CD4-positive, CD25-positive, alpha-beta regulatory T cell (primary cell): ENCODE results near the gene BCR. TPM values are rescaled to one million over a fixed set of nuclear protein-coding genes. Genes with fewer than 3 reads are reported as not detected.
"Not testable (repeated sequence)": the region's sequence is repeated elsewhere in the genome, so short reads cannot be mapped to it uniquely, and the experiment has no call there.

Experiments used
- ATAC-seq, 2 donors: fragments of 150-1000 bp; cut with Tn5 transposase; one replicate each; pipeline ENCODE4 v1.10.0; 2021; ENCODE audit warnings: low read depth in 2 of 2, moderate number of reproducible peaks in 2 of 2, moderate library complexity in 1 of 2
- DNase-seq, 3 donors: peaks; one replicate each; pipeline versions ENCODE4 v3.0.0 to v3.0.0-alpha.2; 2012 to 2022; ENCODE audit warnings: mixed read lengths in 1 of 3
- H3K27ac ChIP-seq: one replicate; pipeline ENCODE4 v1.7.0; 2013; ENCODE audit warnings: mild to moderate bottlenecking, low read length; ENCODE audit not compliant: insufficient read depth, poor library complexity, severe bottlenecking
- H3K27me3 ChIP-seq: one replicate; pipeline ENCODE4 v1.7.0; 2013; ENCODE audit warnings: low read length; ENCODE audit not compliant: control insufficient read depth, insufficient read depth
- H3K36me3 ChIP-seq: one replicate; pipeline ENCODE4 v1.7.0; 2013; ENCODE audit warnings: mild to moderate bottlenecking, low read length, moderate library complexity; ENCODE audit not compliant: control insufficient read depth, insufficient read depth
- H3K4me1 ChIP-seq: 2 replicates; pipeline ENCODE4 v1.7.0; 2013; ENCODE audit warnings: mild to moderate bottlenecking, low read length; ENCODE audit not compliant: insufficient read depth, control insufficient read depth, poor library complexity, severe bottlenecking
- H3K4me3 ChIP-seq: one replicate; pipeline ENCODE4 v1.7.0; 2013; ENCODE audit warnings: low read depth, mild to moderate bottlenecking, low read length, moderate library complexity
- H3K9me3 ChIP-seq, 2 experiments: 1 replicate in 1 of 2; 2 replicates in 1 of 2; pipeline ENCODE4 v1.7.0; 2013; ENCODE audit warnings: low read length in 2 of 2, mild to moderate bottlenecking in 1 of 2, moderate library complexity in 1 of 2; ENCODE audit not compliant: control insufficient read depth in 2 of 2
- H3K27ac Mint-ChIP-seq, 3 donors: one replicate each; pipeline ENCODE4 v1.8.0; 2020 to 2022; ENCODE audit warnings: mild to moderate bottlenecking in 3 of 3, mixed read lengths in 3 of 3, moderate library complexity in 2 of 3
- H3K27me3 Mint-ChIP-seq: one replicate; pipeline ENCODE4 v1.8.0; 2022; ENCODE audit warnings: mild to moderate bottlenecking, mixed read lengths
- H3K36me3 Mint-ChIP-seq: one replicate; pipeline ENCODE4 v1.8.0; 2020; ENCODE audit warnings: mixed read lengths
- H3K4me1 Mint-ChIP-seq, 4 donors: one replicate each; pipeline ENCODE4 v1.8.0; 2020 to 2022; ENCODE audit warnings: mixed read lengths in 4 of 4, mild to moderate bottlenecking in 1 of 4
- H3K4me3 Mint-ChIP-seq, 4 donors: one replicate each; pipeline ENCODE4 v1.8.0; 2020 to 2022; ENCODE audit warnings: mild to moderate bottlenecking in 4 of 4, mixed read lengths in 4 of 4, moderate library complexity in 3 of 4
- H3K9me3 Mint-ChIP-seq, 7 donors: one replicate each; pipeline ENCODE4 v1.8.0; 2020 to 2022; ENCODE audit warnings: mixed read lengths in 7 of 7, mild to moderate bottlenecking in 3 of 7, moderate library complexity in 2 of 7
- polyA plus RNA-seq, 4 donors: library from polyadenylated mRNA; unstranded; fragments of 300-500 nt; fragmentation: Illumina TruSeq; gene quantifications; one replicate each; pipeline ENCODE4 v1.2.3, GENCODE V29; 2021
- total RNA-seq: library from RNA; stranded (reverse); gene quantifications from one replicate; pipeline ENCODE4 v1.2.3, GENCODE V29; 2022

BCR gene
- total and polyA plus RNA-seq, 5 donors from 2014 or later, result 2.6 to 66.3 (median 2.8) TPM

DNA sequence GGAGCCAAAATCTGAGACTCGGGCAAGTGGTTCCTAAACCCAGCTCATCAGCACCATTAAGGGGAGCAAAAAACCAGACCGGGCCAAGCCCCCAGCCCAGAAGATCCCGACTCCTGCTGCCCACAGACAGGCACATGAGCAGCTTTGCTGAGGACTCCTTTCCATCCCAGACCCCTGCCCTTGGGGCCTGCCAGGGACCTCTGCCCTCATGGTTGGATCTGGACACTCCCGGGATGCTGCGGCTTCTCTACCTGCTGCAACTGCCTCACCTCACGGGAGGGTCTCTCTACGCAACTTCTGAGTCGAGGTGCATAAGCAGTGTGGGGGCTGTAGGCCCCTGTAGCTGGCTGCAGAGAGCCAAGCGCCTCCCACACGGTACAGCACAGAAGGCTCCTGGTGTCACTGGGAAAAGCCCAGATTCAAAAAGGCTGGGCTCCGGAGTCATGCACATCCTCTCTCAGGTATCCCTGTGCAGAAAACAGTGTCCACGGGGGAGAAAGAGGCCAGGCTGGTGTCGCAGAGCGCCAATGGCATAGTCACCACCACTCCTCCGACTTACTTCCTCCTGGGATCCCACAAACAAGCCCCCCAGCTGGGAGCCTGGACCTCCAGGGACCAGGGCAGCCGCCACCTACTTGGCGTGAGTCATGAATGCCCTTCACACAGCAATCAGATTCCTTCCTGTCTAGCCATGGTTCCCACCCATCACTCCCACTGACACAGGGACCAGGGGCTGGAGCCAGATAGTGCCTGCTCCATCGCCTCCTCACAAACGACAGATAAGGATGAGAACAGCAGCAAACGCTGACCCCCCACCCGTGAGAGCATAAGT is 122.1 kb downstream of the BCR start:
- peak overlapping the region in 1 of 3 donors; percentile 10 for H3K27ac Mint-ChIP-seq
- ATAC-seq, result no peak
- H3K4me1 ChIP-seq, result no peaks in the 10 kb centered on the region
- H3K27me3 Mint-ChIP-seq, result no peaks in the 10 kb centered on the region
- DNase-seq, result no peak
- H3K4me1 Mint-ChIP-seq, result no peaks in the 10 kb centered on the region
- peaks cover 25% of the 10 kb centered on the region for H3K36me3 Mint-ChIP-seq
- peaks cover 17% of the 10 kb centered on the region for H3K36me3 ChIP-seq
- H3K27me3 ChIP-seq, result no peaks in the 10 kb centered on the region
- no peaks in the 10 kb centered on the region for H3K9me3 ChIP-seq
- H3K27ac ChIP-seq, result no peak overlapping the region
- no peaks in the 10 kb centered on the region for H3K9me3 Mint-ChIP-seq
- H3K4me3 Mint-ChIP-seq, result no peak overlapping the region
- H3K4me3 ChIP-seq, result no peak overlapping the region

DNA sequence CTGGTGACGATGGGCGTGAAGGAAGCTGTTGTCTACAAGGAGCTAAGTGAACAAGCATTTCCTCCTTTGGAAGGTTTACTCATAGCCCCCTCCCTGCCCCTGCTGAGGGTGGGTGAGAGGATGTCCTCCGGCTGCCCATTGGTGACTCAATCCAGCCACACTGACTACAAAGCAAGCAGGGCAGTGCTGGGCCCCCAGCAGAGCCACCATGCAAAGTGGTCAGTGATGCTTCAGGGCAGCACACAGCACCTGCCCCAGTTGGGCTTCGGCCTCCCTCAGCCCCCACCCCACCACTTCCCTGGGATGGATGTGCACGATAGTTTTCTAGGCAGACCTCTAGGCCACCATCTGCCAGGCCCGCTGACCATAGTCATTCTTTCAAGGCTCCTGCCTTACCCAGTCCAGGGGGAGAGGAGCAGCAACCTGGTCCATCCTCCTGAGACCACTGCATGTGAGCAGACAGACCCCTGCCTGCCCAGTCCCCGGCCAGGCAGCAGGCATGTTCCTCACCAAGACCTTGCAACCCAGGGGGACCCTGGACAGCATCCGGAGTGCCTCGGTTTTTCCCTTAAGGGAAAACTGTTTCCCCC is 125.1 kb downstream of the BCR start:
- peaks cover 8% of the 10 kb centered on the region for H3K36me3 Mint-ChIP-seq
- Histone ChIP-seq H3K4me3 (no peak overlapping the region), H3K9me3 (no peaks in the 10 kb centered on the region), H3K27me3 (no peaks in the 10 kb centered on the region), H3K4me1 (no peaks in the 10 kb centered on the region), H3K27ac (no peak overlapping the region), H3K36me3 (peaks cover 4% of the 10 kb centered on the region)
- no peaks in the 10 kb centered on the region for H3K9me3 Mint-ChIP-seq
- DNase-seq, result no peak
- no peaks in the 10 kb centered on the region for H3K27me3 Mint-ChIP-seq
- H3K4me1 Mint-ChIP-seq, result no peaks in the 10 kb centered on the region
- no peak overlapping the region for H3K4me3 Mint-ChIP-seq
- no peak for ATAC-seq
- H3K27ac Mint-ChIP-seq, result no peak overlapping the region

DNA sequence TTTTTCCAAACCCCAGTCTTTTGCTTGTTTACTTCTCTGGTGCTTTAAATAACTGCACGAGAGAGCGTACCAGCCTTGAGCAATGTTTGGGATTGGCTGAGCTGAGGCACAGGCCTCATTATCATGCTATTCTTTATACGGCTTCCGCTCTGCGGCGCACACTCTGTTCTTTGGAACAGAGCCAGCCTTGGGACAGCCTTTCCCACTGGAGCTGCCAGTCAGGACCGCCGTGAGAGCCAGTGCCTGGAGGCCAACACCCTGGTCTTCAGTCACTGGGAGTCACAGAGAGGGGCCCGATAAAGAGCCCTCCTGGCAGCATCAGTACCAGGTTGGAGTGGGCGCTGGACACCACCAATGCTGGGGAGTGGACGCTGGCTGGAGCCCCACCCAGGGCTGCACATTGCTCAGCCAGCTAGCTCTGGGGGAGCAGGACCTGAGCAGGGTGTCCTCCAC is 125.6 kb downstream of the BCR start:
- DNase-seq, result no peak
- Histone ChIP-seq H3K4me1 (no peaks in the 10 kb centered on the region), H3K27me3 (no peaks in the 10 kb centered on the region), H3K9me3 (no peaks in the 10 kb centered on the region), H3K36me3 (peaks cover 4% of the 10 kb centered on the region), H3K27ac (no peak overlapping the region), H3K4me3 (no peak overlapping the region)
- Mint-ChIP-seq H3K4me1 (no peaks in the 10 kb centered on the region), H3K9me3 (no peaks in the 10 kb centered on the region), H3K4me3 (no peak overlapping the region), H3K36me3 (peaks cover 8% of the 10 kb centered on the region), H3K27ac (peak overlapping the region in 1 of 3 donors; percentile 31), H3K27me3 (no peaks in the 10 kb centered on the region)
- ATAC-seq, result no peak

DNA sequence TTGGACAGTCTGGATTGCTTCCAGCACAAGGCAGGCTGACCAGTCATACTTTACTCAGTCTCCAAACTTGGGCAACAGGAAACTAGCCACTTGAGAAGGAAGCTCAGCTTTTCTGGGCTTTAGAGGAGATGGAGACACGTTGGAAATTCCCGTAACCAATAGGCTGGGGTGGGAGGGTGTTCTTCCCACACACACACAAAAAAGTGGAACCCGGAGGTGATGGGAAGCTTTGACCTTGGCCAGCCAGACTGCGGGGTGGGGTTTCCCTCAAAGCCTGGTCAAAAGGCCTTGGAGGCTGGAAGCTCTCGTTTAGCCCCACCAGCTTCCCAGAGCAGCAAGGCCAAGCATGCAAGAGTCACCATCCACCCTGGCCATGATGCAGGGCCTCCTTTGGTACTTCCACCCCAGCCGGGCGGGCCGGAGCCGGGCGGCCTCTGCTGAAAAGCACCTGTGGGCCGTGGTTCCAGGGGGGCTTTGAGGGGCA is 126.2 kb downstream of the BCR start:
- Mint-ChIP-seq H3K36me3 (peaks cover 8% of the 10 kb centered on the region), H3K4me1 (no peaks in the 10 kb centered on the region), H3K4me3 (no peak overlapping the region), H3K9me3 (no peaks in the 10 kb centered on the region), H3K27me3 (no peaks in the 10 kb centered on the region), H3K27ac (peak overlapping the region in 1 of 3 donors; percentile 31)
- ATAC-seq (no peak), DNase-seq (no peak)
- no peaks in the 10 kb centered on the region for H3K27me3 ChIP-seq
- no peak overlapping the region for H3K27ac ChIP-seq
- no peaks in the 10 kb centered on the region for H3K4me1 ChIP-seq
- peaks cover 4% of the 10 kb centered on the region for H3K36me3 ChIP-seq
- no peaks in the 10 kb centered on the region for H3K9me3 ChIP-seq
- no peak overlapping the region for H3K4me3 ChIP-seq

DNA sequence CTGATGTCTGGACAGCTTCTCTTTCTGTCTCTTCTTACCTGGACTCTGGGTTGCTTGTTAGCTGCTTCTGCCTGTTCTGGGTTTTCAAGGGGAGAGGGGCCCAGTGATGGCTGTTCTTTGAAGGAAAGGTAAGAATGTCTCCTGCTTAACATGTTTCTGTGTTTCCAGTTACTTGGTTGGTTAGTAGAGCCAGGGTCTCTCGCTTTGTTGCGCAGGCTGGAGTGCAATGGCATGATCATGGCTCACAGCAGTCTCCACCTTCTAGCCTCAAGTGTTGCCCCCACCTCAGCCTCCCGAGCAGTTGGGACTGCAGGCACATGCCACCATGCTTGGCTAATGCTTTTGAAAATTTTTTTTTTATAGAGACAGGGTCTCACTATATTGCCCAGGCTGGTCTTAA is 126.6 kb downstream of the BCR start:
- ATAC-seq, result no peak
- DNase-seq, result no peak
- H3K4me1 ChIP-seq, result no peaks in the 10 kb centered on the region
- H3K4me3 ChIP-seq, result no peak overlapping the region
- H3K27ac ChIP-seq, result no peak overlapping the region
- Mint-ChIP-seq H3K9me3 (no peaks in the 10 kb centered on the region), H3K27ac (no peak overlapping the region), H3K36me3 (peaks cover 8% of the 10 kb centered on the region), H3K4me3 (no peak overlapping the region), H3K27me3 (no peaks in the 10 kb centered on the region), H3K4me1 (no peaks in the 10 kb centered on the region)
- H3K36me3 ChIP-seq, result peaks cover 3% of the 10 kb centered on the region
- H3K27me3 ChIP-seq, result no peaks in the 10 kb centered on the region
- H3K9me3 ChIP-seq, result no peaks in the 10 kb centered on the region

DNA sequence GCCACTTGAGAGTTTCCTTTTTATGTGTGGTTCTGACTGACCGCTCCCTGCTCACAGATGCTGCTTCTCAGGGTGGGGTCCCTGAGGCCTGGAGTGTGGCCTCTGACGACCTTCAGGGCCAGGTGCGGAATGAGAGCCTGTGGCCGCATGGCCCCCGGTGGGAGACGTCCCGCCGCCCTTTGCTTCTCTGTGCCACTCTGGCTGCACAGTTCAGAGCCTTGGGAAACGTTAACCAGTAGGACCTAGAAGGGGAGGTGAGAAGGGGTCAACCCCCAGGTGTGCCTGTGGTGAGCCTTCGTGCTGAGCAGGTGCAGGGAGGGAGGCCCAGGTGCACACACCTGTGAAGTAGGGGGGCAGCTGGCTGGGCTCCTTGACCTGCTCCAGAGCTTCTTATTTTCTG is 127.2 kb downstream of the BCR start:
- H3K27ac Mint-ChIP-seq, H3K9me3 Mint-ChIP-seq, H3K27me3 ChIP-seq, H3K36me3 ChIP-seq, H3K9me3 ChIP-seq, H3K4me3 Mint-ChIP-seq, H3K27me3 Mint-ChIP-seq, H3K4me3 ChIP-seq, H3K4me1 Mint-ChIP-seq, H3K27ac ChIP-seq, H3K4me1 ChIP-seq, H3K36me3 Mint-ChIP-seq, DNase-seq, ATAC-seq: not testable (repeated sequence)

DNA sequence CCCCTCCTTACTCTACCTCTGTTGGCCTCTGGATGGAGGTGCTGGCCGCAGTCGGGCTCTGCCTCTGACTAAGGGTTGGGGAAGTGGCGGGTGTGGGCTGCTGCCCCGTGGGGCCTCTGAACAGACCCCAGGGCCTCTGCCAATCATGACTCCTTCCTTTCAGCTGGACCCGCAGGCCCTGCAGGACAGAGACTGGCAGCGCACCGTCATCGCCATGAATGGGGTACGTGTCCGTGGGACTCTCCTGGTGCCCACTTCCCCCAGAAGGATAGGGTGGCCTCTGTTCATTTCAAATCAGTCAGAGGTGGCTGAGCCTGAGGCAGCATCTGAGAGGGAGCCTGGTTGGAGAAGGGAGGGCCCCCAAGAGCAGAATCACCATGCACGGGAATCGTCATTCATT is 129.0 kb downstream of the BCR start:
- H3K36me3 ChIP-seq, H3K36me3 Mint-ChIP-seq, DNase-seq, H3K4me1 ChIP-seq, ATAC-seq, H3K27me3 Mint-ChIP-seq, H3K9me3 Mint-ChIP-seq, H3K27me3 ChIP-seq, H3K27ac Mint-ChIP-seq, H3K4me3 ChIP-seq, H3K4me3 Mint-ChIP-seq, H3K27ac ChIP-seq, H3K9me3 ChIP-seq, H3K4me1 Mint-ChIP-seq: not testable (repeated sequence)
